Mesendoderm (in vitro differentiated cells): Measurements from ENCODE around the gene EVX1.

ENCODE experiments used
- DNase-seq: peaks from one replicate; pipeline ENCODE4 v3.0.0; 2013
- H2AK5ac ChIP-seq: 2 replicates; pipeline ENCODE4 v1.6.1; 2013; ENCODE audit warnings: low read length, inconsistent platforms
- H2BK120ac ChIP-seq: 2 replicates; pipeline ENCODE4 v1.6.1; 2013; ENCODE audit warnings: low read depth, mild to moderate bottlenecking, low read length, moderate library complexity, mixed read lengths
- H2BK15ac ChIP-seq: replicated peaks from 2 replicates; pipeline ENCODE4 v1.6.1; 2013; ENCODE audit warnings: low read depth, mild to moderate bottlenecking, moderate library complexity
- H2BK5ac ChIP-seq: 2 replicates; pipeline ENCODE4 v1.6.1; 2013; ENCODE audit warnings: low read length, inconsistent platforms
- H3K18ac ChIP-seq: 2 replicates; pipeline ENCODE4 v1.6.1; 2013; ENCODE audit warnings: mild to moderate bottlenecking, low read length, mixed read lengths
- H3K23ac ChIP-seq: one replicate; pipeline ENCODE4 v1.6.1; 2013; ENCODE audit warnings: low read length
- H3K27ac ChIP-seq: 2 replicates; pipeline ENCODE4 v1.5.1; 2013; ENCODE audit warnings: low read depth, mild to moderate bottlenecking, inconsistent platforms, low read length, moderate library complexity
- H3K27me3 ChIP-seq: 2 replicates; pipeline ENCODE4 v1.6.1; 2013; ENCODE audit warnings: low read length, control low read depth, mild to moderate bottlenecking, inconsistent platforms; ENCODE audit not compliant: insufficient read depth, poor library complexity
- H3K36me3 ChIP-seq: 2 replicates; pipeline ENCODE4 v1.6.1; 2013; ENCODE audit warnings: low read length, inconsistent platforms; ENCODE audit not compliant: control insufficient read depth, insufficient read depth
- H3K4ac ChIP-seq: one replicate; pipeline ENCODE4 v1.6.1; 2013; ENCODE audit warnings: low read depth, mild to moderate bottlenecking, low read length, moderate library complexity
- H3K4me1 ChIP-seq: 2 replicates; pipeline ENCODE4 v1.6.1; 2013; ENCODE audit warnings: low read depth, low read length, inconsistent platforms; ENCODE audit not compliant: control insufficient read depth
- H3K4me2 ChIP-seq: 2 replicates; pipeline ENCODE4 v1.6.1; 2013; ENCODE audit warnings: low read length
- H3K4me3 ChIP-seq: 2 replicates; pipeline ENCODE4 v1.5.1; 2013; ENCODE audit warnings: mild to moderate bottlenecking, low read length
- H3K56ac ChIP-seq: one replicate; pipeline ENCODE4 v1.6.1; 2013; ENCODE audit warnings: low read length
- H3K79me1 ChIP-seq: 2 replicates; pipeline ENCODE4 v1.6.1; 2013; ENCODE audit warnings: low read length, inconsistent platforms
- H3K79me2 ChIP-seq: 2 replicates; pipeline ENCODE4 v1.6.1; 2013; ENCODE audit warnings: mild to moderate bottlenecking, low read length; ENCODE audit not compliant: control insufficient read depth, insufficient read depth
- H3K9ac ChIP-seq: 2 replicates; pipeline ENCODE4 v1.6.1; 2013; ENCODE audit warnings: low read length, inconsistent platforms
- H4K5ac ChIP-seq: one replicate; pipeline ENCODE4 v1.6.1; 2013; ENCODE audit warnings: low read length
- H4K8ac ChIP-seq: one replicate; pipeline ENCODE4 v1.6.1; 2013; ENCODE audit warnings: low read depth, mild to moderate bottlenecking, control low read depth, low read length, moderate library complexity
- WGBS: extraction: QIAGEN DNeasy Blood & Tissue Kit; methylation state at CpG from one replicate; pipeline ENCODE4 v1.1.7; 2013; ENCODE audit warnings: low lambda C conversion rate, missing lambda C conversion rate; ENCODE audit not compliant: insufficient coverage; ENCODE audit errors: extremely low coverage; 5-methylcytosine and 5-hydroxymethylcytosine counted together

The EVX1 gene

GRCh38 chr7:27209933-27210440 lies 32.6 kb upstream of the EVX1 start:
- Histone ChIP-seq H3K4me1 (peaks cover 2% of the 10 kb centered on the region), H3K4me2 (no peak overlapping the region), H4K5ac (no peak overlapping the region), H3K18ac (no peak overlapping the region), H3K27ac (no peak overlapping the region), H4K8ac (no peak overlapping the region), H3K23ac (no peak overlapping the region), H2BK15ac (no peak overlapping the region), H3K56ac (no peak overlapping the region), H3K27me3 (peaks cover 68% of the 10 kb centered on the region), H3K36me3 (no peaks in the 10 kb centered on the region), H3K79me1 (no peaks in the 10 kb centered on the region), H2AK5ac (no peak overlapping the region), H3K4me3 (no peak overlapping the region), H3K4ac (no peak overlapping the region), H3K9ac (no peak overlapping the region), H3K79me2 (no peaks in the 10 kb centered on the region), H2BK5ac (no peak overlapping the region), H2BK120ac (no peak overlapping the region)
- no CpG with 5 or more reads among the region's 11 CpGs for WGBS
- no peak for DNase-seq

- Histone ChIP-seq H3K18ac (no peak overlapping the region), H2BK5ac (no peak overlapping the region), H3K79me1 (no peaks in the 10 kb centered on the region), H3K4me3 (no peak overlapping the region), H2BK15ac (peak overlapping the region; percentile 20), H3K4ac (no peak overlapping the region), H3K4me2 (no peak overlapping the region), H4K8ac (no peak overlapping the region), H3K4me1 (peaks cover 2% of the 10 kb centered on the region), H3K27me3 (peaks cover 65% of the 10 kb centered on the region), H3K79me2 (no peaks in the 10 kb centered on the region), H4K5ac (no peak overlapping the region), H2AK5ac (no peak overlapping the region), H2BK120ac (no peak overlapping the region), H3K27ac (no peak overlapping the region), H3K56ac (no peak overlapping the region), H3K36me3 (no peaks in the 10 kb centered on the region), H3K23ac (no peak overlapping the region), H3K9ac (no peak overlapping the region)
- peak; percentile 78 for DNase-seq
- WGBS, result no CpG with 5 or more reads among the region's 32 CpGs
Observed at GRCh38 chr7:27210441-27211083, 32.0 kb upstream of the EVX1 start.

- H3K36me3 ChIP-seq, result no peaks in the 10 kb centered on the region
- H3K4me3 ChIP-seq, result no peak overlapping the region
- H2BK5ac ChIP-seq, result no peak overlapping the region
- H3K18ac ChIP-seq, result no peak overlapping the region
- no peak overlapping the region for H4K8ac ChIP-seq
- no CpG with 5 or more reads among the region's 1 CpG for WGBS
- no peak for DNase-seq
- no peak overlapping the region for H3K4me2 ChIP-seq
- no peak overlapping the region for H2AK5ac ChIP-seq
- peaks cover 2% of the 10 kb centered on the region for H3K4me1 ChIP-seq
- no peak overlapping the region for H3K9ac ChIP-seq
- H3K4ac ChIP-seq, result no peak overlapping the region
- H3K56ac ChIP-seq, result no peak overlapping the region
- no peaks in the 10 kb centered on the region for H3K79me2 ChIP-seq
- H3K27me3 ChIP-seq, result peaks cover 61% of the 10 kb centered on the region
- H2BK120ac ChIP-seq, result no peak overlapping the region
- H3K79me1 ChIP-seq, result no peaks in the 10 kb centered on the region
- no peak overlapping the region for H3K23ac ChIP-seq
- H2BK15ac ChIP-seq, result peak overlapping the region; percentile 20
- H4K5ac ChIP-seq, result no peak overlapping the region
- no peak overlapping the region for H3K27ac ChIP-seq
Observed at GRCh38 chr7:27211084-27211446, 31.5 kb upstream of the EVX1 start.

GRCh38 chr7:27211764-27212204 lies 30.8 kb upstream of the EVX1 start:
- Histone ChIP-seq H4K5ac (no peak overlapping the region), H3K18ac (no peak overlapping the region), H3K9ac (no peak overlapping the region), H2BK5ac (no peak overlapping the region), H3K27me3 (peaks cover 59% of the 10 kb centered on the region), H3K27ac (no peak overlapping the region), H2AK5ac (no peak overlapping the region), H3K4ac (no peak overlapping the region), H3K23ac (no peak overlapping the region), H3K4me2 (no peak overlapping the region), H3K56ac (no peak overlapping the region), H4K8ac (no peak overlapping the region), H3K79me1 (no peaks in the 10 kb centered on the region), H3K36me3 (no peaks in the 10 kb centered on the region), H3K79me2 (no peaks in the 10 kb centered on the region), H3K4me3 (no peak overlapping the region), H2BK120ac (no peak overlapping the region), H2BK15ac (no peak overlapping the region), H3K4me1 (peaks cover 2% of the 10 kb centered on the region)
- no CpG with 5 or more reads among the region's 3 CpGs for WGBS
- no peak for DNase-seq

- Histone ChIP-seq H3K18ac (no peak overlapping the region), H3K4me2 (peak overlapping the region; percentile 54), H3K4ac (no peak overlapping the region), H4K5ac (no peak overlapping the region), H3K79me1 (no peaks in the 10 kb centered on the region), H2BK5ac (no peak overlapping the region), H3K79me2 (no peaks in the 10 kb centered on the region), H2BK15ac (no peak overlapping the region), H3K9ac (peak overlapping the region; percentile 34), H2BK120ac (no peak overlapping the region), H4K8ac (no peak overlapping the region), H3K4me1 (peaks cover 2% of the 10 kb centered on the region), H3K36me3 (no peaks in the 10 kb centered on the region), H3K56ac (peak overlapping the region; percentile 67), H3K23ac (peak overlapping the region; percentile 89), H3K4me3 (no peak overlapping the region), H3K27me3 (peaks cover 52% of the 10 kb centered on the region), H3K27ac (no peak overlapping the region), H2AK5ac (no peak overlapping the region)
- no CpG with 5 or more reads among the region's 52 CpGs for WGBS
- DNase-seq, result no peak
Observed at GRCh38 chr7:27212497-27213432, 29.8 kb upstream of the EVX1 start.
